Camera-type eye (tissue), 1 donor: ENCODE measurements around the gene C5orf24. TPM values are rescaled to one million over a fixed set of nuclear protein-coding genes. Genes with fewer than 3 reads are reported as not detected.

ENCODE experiments used
- total RNA-seq: library from RNA; depleted of rRNA; stranded (reverse); fragments of >200 nt; gene quantifications from one replicate; pipeline ENCODE4 v1.2.3, GENCODE V29; 2014

C5orf24 gene
- total RNA-seq: 85.3 TPM

DNA sequence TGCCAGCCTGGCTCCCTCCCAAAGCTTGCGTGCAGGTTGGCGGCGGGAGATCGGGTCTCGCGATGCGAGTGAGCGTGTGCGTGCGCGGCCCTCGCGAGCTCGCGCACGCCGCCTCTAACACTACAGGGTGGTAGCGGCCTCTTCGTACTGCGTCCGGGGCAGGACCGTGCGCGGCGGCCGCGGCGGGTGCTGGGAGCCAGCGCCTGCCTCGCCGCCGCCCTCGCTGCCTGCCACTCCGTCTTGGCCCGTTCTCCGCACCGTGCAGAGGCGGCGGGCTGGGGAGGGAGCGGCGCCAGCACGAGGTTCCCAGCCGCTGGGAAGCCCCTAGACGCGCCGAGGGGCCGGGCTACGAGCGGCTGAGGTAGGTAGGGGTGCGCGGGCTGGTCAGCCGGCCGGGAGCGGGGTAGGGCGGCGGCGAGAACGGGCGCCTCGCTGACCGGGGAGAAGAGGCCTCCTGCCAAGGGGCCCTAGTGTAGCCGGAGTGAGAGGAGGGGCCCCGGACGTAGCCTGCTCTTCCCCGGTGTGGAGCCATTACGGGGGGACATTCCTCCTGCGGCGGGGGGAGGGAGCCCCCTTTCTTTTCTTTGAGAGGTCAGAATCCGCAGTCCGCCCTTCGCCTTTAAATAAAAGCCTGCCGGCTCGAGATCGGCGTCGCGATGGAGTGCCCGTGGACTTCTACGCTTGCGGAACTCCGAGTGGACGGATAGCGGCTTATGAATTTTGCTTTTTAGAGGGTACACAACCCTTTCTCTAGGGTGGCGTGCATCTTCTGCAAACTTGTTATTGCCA is at the start of gene C5orf24:
TSS of gene C5orf24 (plus strand) at position 117 of the 789 bp plus-strand sequence. CDS start 8,933 bp downstream, outside the sequence.

DNA sequence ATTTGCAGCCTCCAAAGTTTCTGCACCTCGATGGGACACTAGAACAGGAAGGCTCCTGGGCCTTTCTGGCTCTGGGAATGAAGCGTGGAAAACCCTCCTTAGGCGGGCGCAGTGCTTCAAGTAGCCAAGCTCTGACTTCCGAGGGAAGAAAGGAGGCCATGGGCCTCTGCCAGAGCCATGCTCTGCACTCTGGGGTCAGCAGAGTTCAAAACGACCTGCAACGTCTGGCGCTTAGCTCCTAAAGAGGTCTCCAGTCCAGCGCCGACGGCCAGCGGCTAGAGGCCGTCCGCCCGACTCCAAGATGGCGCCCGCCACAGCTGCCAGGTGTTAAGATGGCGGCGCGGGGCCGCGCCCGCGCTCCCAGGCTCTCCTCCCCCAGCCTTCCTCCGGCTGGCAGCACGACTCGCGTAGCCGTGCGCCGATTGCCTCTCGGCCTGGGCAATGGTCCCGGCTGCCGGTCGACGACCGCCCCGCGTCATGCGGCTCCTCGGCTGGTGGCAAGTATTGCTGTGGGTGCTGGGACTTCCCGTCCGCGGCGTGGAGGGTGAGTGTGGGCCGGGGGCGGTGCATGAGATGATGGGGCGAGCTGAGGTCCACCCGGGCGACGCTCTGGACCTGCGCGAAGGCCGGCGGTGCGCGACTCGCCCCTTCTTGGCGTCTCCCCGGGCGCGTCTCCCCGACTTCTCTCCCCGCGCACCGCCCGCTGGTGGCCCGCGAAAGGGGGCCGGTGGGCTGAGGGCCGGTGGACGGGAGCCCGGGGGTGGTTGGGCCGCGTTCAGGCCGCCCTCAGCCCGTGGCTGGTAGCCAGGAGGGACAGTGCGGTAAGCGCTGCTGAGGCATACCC is 28.4 kb downstream of the C5orf24 start, which contains the start of gene TXNDC15:
TSS of gene TXNDC15 (plus strand) at position 385 of the 844 bp plus-strand sequence. CDS start at position 442, 57 bp downstream.

GRCh38 chr5:134904610-134905245 is 59.0 kb downstream of the C5orf24 start, which contains the start of gene PCBD2:
PCBD2 (plus strand) TSS chr5:134905131; CDS start chr5:134905140, 9 bp downstream.

Other genes with a start within 250 kb of the C5orf24 start
- 39.1 TPM for gene SAR1B, start 213.1 kb upstream of the C5orf24 start, total RNA-seq
- 36.6 TPM for gene SEC24A, start 197.2 kb upstream of the C5orf24 start, total RNA-seq
- 31.0 TPM for gene CAMLG, start 107.4 kb upstream of the C5orf24 start, total RNA-seq
- 69.4 TPM for gene DDX46, start 87.2 kb upstream of the C5orf24 start, total RNA-seq
- gene TXNDC15, start 28.4 kb downstream of the C5orf24 start, total RNA-seq: 132 TPM
- 11.0 TPM for gene PCBD2, start 59.2 kb downstream of the C5orf24 start, total RNA-seq
- not detected for gene CATSPER3, start 121.9 kb downstream of the C5orf24 start, total RNA-seq
- gene PITX1, start 188.3 kb downstream of the C5orf24 start, total RNA-seq: 31.1 TPM